Activated CD4-positive, alpha-beta T cell treated with anti-CD3 and anti-CD28 coated beads, Interleukin-2, Interleukin-4, amounts not matched to agents 100 ng/mL and 50 ng/mL, durations not matched to agents 16 hours and 8 hours (primary cell): ENCODE results near the gene GALNT18.
"Not testable (repeated sequence)": the region's sequence is repeated elsewhere in the genome, so short reads cannot be mapped to it uniquely, and the experiment has no call there.

Experiments used
- DNase-seq: peaks from one replicate; pipeline ENCODE4 v3.0.0-alpha.2; 2020; ENCODE audit warnings: low spot score

GALNT18 gene

DNA sequence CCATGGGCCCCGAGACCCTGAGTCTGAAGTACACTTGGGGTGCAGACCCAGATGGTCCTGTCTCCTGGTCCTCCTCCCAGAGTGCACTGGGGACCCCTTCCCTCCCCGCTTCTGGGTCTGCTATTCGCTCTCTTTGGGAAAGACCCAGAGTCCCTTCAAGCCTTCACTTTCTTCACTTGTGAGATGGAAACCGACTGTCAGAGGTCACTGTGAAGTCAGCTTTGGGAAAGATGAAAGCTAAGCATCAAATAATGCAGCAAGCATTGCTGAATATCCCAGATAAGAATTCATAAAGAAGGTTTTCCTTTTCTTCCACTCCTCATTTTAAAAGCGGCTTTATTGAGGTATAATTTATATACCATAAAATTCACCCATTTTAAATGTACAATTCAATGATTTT, 163.8 kb downstream of the GALNT18 start:
- no peak for DNase-seq

DNA sequence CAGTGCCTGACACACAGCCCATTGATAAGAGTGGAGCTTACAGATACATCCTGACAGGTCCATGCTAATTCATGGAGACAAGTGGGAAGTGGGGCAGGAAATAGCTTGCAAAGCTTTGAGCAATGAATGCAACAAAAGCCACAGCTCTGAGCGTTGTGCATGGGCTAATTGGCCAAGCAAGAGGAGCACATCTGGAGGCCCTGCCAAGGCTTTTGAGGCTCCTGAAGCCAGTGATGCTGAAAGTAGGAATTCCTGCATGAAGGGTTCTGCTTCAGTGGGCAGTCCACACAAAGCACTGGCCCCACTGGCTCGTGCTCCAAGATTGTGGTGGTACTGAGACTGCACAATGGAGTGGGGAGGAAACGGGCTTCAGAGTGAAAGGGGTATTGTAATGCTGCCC, 164.9 kb downstream of the GALNT18 start:
- DNase-seq: no peak

DNA sequence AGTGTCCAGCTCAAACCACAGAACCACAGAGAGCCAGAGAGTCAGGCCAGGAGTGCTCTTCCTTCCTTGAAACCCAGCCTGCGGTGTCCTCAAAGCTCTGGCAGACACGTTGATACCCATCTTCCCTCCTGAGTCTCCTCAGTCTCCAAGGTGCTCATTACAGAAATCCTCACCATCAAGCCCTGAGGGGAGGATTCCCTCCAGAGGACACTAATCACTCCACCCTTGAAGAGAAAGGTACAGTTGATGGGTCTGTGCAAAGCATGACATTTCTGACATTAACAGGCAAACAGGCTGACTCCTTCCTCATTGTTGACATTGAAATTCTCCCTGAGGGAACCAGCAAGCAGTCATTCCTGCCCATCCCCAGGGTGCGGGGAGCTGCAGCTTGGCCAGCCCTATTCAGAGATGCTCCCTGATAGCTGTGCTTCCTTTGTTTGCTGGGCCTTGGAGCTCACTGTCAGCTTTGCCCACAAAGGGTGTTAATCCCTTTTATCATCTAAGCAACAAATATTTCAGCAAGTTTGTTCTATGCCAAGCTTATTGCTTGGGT, 167.1 kb downstream of the GALNT18 start:
- no peak for DNase-seq

DNA sequence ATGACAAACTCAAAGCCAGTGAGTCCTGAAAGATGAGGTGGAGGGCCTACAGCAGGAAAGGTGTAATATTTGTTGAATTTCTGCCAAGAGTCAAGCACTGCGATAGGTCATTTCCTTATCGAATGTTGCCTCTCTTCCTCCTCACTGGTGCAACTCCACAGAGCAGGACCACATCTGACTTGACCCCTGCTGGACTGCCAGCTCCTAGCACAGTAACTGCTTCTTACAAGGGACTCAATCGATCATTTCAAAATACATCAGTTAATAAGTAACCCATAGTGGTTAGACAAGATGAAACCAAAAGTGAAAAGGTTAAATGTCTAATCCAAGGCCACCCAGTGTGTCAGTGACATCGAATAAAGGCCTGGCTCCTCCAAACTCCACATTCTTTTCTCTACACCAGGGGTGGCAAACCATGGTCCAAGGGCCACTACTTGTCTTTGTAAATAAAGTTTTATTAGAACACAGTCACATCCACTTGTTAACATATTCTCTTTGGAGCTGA, 170.3 kb downstream of the GALNT18 start:
- no peak for DNase-seq

DNA sequence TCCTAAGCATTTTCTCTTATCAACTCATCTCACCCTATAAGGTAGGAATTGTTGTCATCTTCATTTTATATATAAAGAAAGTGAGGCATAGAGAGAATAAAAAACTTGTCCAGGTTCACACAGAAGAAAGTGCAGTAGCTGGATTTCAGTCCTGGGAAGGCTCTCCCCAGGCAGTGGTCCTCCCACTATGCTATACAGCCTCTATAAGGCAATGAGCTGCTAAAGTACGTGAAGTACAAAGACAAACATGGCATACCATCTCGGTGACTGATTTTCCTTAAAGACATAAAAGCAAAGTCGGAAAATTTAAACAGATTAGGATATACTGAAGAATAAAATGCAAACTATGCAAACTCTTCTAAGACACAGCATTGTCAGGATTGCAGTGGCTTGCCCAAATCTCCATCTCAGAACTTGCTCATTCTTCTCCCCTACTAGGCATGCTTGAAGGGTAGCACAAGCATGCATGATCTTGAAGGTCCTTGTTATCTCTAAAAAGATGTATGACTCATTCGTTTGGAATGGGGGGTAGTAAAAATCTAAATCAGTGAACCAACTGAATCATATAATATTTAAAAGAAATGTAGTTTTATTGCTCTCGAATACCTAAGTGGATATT, 171.0 kb downstream of the GALNT18 start:
- DNase-seq: no peak

DNA sequence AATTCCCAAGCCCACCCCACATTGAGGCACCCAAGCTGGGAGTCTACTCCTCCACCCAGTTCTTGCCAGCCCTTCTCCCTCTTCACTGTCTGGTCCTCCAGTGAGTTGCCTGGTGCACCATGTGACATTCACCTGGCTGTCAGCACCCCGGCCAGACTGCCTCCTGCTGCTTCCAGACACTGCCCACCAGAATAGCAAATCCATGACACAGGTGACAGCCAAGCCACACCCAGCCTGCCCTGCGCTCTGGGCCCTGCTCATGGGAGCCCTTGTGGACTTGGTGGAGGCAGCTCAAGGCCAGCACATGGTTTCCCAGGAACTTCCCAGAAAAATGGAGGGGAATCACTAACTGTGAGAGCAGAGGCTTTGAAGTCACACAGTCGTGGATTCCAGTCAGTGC, 172.5 kb downstream of the GALNT18 start:
- no peak for DNase-seq

DNA sequence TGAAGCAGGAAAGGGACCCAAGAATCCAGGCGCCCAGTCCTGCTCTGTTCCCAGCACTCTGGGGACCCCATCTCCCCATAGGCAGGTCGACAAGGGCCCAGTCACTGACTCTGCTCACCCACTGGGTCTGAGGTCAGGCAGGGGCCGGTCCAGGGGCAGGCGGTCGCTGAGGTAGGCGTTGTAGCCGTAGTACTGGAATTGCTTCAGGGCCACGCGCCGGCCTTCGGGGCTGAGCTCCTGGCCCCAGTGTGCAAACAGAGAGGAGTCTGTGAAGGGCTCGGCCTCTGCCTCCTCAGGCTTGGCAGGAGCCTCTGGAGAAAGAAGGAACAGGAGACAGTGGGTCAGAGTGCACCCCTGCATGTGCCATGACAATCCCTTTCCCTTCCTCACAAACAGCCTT, 173.2 kb downstream of the GALNT18 start:
- DNase-seq: no peak

DNA sequence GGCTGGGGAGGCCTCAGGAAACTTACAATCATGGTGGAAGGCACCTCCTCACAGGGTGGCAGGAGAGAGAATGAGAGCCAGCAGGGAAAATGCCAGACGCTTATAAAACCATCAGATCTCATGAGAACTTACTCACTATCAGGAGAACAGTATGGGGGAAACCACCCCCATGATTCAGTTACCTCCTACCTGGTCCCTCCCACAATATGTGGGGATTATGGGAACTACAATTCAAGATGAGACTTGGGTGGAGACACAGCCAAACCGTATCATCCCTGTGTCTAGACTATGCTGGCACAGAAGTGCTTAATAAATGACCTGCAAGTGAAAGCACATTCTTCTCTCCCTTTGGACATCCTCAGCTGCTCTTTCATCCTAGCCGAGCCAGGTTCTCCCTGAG, 174.2 kb downstream of the GALNT18 start:
- not testable (repeated sequence) for DNase-seq

DNA sequence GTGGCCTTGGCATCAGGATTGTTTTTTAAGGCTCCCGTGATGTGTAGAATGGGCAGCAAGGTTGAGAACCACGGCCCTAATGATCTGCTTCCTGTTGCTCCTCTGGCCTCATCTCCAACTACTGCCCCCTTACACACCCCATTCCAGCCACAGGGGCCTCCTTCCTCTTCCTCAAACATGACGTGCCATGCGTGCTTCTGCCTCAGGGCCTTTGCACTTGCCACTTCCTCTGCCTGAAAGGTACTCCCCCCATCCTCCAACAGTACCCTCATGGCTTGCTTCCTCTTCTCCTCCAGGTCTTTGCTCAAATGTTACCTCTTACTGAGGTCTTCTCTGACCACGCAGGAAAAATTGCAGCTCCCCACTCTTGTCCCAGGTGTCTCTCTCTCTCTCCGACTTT, 174.8 kb downstream of the GALNT18 start:
- no peak for DNase-seq

DNA sequence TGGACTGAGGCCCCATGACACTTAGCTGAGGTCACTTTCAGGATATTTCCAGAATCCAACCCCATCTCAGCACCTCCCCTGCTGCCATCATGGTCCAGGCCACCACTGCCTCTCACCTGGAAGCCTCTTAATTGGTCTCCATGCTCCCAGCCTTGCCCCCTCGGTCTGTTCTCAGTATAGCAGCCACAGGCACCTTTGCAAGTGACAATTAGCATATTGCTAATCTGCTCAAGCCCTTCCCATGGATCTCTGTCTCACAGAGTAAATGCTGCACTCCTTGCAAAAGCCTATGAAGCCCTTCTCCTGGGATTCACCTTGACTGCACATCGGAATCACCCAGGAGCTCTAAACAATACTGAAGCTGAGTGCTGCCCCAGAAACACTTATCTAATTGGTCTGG, 175.2 kb downstream of the GALNT18 start:
- no peak for DNase-seq

DNA sequence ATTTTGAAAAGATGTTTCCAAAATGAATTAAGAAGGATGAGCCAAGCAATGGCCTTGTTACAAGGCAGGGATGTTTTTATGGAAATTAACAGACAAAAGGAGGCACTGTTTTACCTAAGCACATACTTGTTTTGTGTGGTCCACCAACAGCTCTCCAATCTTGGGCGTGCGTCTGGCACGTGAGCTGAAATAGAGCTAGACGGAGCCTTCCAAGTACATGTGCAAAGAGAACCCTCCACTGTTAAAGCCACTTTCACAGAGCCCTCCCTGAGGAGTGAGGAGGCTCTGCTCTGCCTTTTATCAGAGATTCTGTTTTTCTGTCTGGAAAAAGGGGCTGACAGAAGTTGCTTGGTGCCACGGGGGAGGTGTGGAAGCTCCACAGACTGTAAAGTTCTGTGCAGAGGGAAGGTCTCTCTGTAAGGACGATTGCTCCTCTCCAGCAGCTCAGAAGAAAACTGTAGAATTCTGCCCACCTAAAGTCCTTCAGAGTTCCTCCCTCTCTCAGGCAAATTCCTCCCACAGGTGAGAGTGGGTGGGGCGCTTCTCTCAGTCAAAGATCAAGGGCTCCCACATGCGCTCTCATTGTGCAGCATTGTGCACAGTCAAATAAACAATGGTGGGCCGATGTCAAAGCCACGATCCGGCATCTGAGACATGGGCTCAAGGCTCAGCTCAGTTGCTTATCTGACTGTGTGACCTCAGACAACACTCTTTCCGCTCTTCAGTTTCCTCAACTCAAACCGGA, 176.2 kb downstream of the GALNT18 start:
- no peak for DNase-seq

DNA sequence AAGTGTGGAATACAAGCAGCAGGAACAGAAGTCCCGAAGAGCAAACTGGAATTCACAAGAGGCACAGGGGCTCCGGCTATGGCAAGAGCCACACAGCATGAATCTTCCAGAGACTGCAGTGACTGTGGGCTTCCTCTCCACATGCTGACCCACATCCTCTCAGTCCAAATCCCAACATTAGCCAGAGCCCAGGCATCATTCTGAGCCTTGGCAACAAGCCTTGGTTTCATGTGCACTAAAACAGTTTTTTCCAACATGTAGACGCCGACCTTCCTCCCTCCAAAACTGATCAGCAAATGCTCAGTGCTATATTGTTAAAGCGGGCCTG, 177.0 kb downstream of the GALNT18 start:
- DNase-seq: no peak

DNA sequence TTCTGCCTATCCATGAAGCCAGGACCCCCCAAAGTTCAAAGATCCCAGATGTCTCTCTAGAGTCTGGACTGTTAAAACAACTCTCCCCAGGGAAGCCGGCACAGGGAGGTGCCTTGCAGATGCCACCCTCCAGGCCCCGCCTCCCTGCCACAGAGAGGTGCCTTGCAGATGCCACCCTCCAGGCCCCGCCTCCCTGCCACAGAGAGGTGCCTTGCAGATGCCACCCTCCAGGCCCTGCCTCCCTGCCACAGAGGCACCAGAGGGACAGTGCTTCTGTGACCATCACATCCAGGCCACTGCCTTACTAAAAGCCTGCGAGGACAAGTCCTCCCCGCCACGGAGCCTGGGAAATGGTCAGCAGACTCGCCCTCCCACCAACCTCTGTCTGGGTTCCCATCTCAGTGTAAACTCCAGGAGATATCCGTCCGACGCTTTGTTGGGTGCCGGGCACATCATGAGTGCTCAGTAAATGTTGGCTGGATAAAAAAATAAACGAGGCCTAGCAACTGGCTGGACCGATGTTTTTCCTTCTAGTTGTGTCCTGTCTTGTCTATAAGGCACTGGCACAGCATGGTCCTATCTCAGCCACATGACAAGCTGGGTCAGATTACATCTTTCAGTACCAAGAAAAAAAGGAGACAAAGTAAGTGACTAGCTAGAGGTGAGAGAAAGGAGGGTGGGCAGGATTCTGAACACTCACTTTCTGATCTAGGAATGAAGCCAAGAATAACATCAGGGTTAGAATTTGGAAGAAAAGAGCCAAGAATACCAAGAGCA, 177.6 kb downstream of the GALNT18 start:
- DNase-seq: no peak

DNA sequence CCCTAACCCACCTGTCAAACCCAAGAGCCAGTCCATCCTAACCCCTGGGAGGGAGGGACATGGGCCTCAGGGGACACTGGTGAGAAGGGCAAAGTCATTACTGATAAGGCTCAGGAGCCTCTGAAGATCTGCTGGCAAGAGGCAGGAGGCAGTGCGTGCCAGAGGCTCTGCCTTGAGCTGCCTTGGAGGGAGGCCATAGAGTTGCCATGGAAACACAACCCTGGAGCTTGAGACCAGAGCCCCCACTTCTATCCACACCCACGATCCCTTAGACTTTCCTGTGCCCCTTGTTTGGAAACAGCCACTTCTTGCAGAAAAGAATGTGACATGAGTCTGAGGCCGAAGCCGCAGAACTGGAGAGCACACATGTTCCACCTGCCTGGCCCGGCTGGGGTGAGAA, 179.0 kb downstream of the GALNT18 start:
- no peak for DNase-seq

DNA sequence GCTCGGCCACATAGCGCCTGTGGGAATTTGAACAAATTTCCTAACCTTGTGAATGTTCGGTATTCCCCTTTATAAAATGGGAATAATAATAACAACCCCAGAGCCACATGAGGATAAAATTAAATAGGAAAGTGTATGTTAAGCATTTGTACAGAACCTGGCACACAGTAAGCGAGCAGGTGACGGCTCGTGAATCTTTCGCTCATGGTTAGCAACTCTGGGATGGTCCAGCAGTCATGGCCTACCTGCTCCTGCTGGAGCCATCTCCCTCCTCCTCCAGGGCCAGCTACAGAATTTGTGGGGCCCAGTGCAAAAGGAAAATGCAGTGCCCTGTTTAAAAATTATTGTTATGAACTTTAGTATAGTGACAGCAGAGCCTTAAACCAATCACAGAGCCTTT, 180.3 kb downstream of the GALNT18 start:
- DNase-seq: no peak

DNA sequence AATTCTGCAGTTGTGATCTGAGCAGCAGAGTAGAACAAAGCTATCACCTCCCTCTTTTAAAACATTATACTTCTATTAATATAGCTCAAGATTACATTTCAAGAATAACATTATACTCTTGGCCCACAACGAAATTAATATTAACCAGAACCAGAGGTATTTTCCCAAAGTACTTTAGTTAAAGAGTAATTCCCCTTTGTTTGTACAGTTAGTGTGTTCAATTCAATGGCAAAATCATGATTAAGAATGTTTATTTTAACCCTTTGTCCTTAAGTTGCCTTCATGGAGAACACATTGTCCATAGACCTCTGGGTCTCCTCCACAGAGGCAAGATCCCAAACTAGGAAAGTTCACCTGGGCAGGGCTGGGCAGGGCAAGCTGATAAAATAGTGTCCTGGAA, 180.7 kb downstream of the GALNT18 start:
- DNase-seq: no peak

DNA sequence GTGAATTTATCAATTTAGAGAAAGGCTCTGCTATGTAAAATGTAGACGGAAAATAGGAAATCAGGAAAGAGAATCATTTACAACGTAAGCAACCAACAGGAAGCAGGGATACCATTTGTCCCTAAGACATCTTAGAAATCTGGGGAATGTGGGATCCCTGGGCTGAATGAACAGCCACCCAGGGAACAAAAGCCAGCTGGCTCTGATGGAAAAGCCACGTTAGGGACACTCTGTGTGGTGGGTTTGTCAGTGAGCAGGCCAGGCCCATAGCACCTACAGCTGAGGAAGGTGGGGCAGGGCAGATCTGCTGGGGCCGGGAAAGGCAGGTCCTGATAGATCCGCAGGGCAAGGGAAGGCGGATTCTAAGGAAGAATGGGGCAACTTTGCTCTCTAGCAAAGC, 181.7 kb downstream of the GALNT18 start:
- DNase-seq: no peak

DNA sequence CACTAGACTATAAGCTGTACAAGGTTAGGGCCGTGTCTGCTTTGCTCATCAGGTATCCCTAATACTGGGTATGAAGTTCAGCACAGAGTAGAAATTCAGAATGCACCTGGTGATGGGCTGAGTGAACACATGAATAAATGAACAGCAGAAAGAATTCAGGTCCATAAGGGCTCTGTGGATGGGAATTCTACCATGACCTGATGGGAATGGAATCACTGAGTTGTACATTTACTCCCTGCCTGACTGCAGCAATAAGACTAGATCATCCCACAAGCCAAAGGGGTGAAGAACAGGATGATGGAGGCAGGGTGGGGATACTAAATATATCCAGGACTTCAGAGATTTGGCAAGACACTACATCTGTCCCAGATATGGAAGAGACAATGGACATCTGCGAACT, 182.2 kb downstream of the GALNT18 start:
- no peak for DNase-seq

DNA sequence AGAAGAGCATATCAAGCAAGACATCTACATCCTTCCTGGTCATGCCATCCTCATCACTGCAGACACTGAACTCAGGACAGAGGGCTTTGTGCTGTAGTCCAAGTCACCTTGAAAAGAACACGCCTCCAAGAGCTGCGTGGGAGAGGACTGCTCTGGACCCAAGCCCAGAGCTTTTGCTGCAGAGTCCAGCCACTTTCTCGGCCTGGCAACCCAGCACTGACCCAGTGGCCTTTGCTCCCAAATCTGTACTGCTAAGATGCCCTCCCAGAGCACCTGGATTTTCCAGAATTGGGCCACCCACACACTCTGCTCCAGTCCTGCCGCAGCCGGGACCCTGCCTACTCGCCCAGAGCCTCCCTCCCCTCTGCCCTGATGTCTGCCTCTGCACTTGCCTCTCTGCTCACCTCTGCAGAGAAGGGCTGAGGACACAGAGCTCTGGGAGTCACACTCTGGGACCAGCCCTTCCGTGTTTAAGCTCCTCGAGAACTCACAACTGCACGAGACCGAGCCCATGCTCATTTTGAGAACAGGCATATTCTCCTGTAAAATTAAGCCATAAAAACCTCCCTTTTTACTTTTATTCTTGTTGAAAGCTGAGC, 185.0 kb downstream of the GALNT18 start:
- no peak for DNase-seq

DNA sequence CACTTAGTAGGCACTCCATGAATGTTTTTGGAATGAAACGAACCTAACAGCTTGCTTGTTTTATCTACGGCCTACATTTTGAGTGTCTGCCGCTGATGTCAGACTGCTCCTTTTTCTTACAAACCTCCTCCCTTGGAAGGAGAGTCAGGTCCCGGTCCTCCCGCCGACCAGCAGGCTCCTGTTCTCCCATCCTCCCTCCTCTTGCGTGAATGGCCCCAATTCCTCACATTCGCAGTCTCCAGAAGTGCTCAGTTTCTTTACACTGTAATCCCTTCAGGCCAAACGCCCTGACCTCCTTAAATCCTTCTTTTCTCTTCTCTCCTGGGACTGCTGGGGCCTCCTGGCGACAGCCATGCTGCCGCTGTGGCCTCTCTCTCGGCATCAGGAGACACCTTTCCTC, 186.2 kb downstream of the GALNT18 start:
- no peak for DNase-seq

DNA sequence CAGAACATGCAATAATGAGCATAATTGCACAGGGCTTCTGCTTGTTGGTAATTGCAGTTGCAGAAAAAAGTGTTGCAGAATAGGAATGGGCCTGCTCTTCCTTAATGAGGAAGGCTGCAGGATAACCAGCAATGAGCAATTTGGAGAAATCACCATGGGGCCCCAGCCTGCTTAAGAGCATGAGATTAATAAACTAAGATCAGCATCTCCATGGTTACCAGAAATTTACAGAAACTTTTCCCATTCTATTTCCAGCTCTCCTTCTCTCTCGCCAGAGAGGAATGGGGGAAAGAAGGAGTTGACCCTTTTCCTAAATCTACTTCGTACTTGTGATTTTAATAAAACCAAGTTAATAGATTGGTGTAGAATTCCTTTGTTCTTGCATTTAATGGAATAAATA, 187.8 kb downstream of the GALNT18 start:
- no peak for DNase-seq

DNA sequence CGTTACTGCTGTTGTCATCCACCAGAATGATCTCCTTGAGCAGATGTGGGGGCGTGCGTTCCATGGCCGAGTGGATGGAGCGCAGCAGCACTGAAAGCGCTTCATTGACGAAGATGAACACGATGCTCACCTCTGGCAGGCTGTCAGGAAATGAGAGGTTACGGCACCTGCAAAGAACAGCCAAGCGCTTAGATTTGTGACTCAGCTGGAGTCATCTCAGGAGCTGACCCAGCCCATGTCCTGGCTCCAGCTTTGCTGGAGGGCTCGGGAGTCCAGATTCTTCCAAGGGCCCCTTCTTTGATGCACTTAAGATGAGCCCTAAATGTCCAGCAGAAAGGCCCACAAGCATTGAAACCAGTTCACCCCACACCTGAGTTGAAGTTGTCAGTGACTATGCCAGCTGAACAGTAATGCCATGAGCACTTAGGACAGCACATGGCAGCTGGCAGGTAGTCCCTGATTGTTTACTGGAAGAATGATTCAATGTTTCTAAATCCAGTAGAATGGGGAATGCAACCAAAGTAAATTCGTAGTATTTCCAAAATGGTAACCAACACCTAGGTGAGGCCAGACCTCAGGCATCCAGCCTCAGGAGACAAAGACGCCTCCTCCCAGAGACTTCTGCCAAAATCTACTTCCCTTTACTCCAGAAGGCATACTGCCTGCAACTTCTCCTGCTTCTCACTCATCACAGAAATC, 189.0 kb downstream of the GALNT18 start:
- DNase-seq: no peak
